Activated naive CD4-positive, alpha-beta T cell treated with Interleukin-2 at 50 U/mL for 16 hours (primary cell): ENCODE measurements around the gene KRT6C.

ENCODE experiments used
- DNase-seq: peaks from one replicate; pipeline ENCODE4 v3.0.0-alpha.2; 2020

The KRT6C gene

GRCh38 chr12:52434081-52434733, 39.4 kb downstream of the KRT6C start, which contains the start of gene KRT75:
Gene KRT75 (minus strand): TSS chr12:52434371. CDS start chr12:52434304, 67 bp downstream.
- DNase-seq: no peak

GRCh38 chr12:52433501-52434080, 40.0 kb downstream of the KRT6C start:
- DNase-seq: no peak

GRCh38 chr12:52432559-52433207, 40.9 kb downstream of the KRT6C start:
- DNase-seq: no peak

GRCh38 chr12:52428121-52428520, 45.5 kb downstream of the KRT6C start:
- no peak for DNase-seq

GRCh38 chr12:52427083-52427482, 46.5 kb downstream of the KRT6C start:
- no peak for DNase-seq

- DNase-seq: no peak
Observed at GRCh38 chr12:52426034-52426433, 47.6 kb downstream of the KRT6C start.

GRCh38 chr12:52425466-52425865, 48.1 kb downstream of the KRT6C start:
- no peak for DNase-seq

GRCh38 chr12:52423661-52424500, 49.7 kb downstream of the KRT6C start:
- DNase-seq: no peak

- DNase-seq: no peak
Observed at GRCh38 chr12:52423035-52423434, 50.6 kb downstream of the KRT6C start.

- DNase-seq: no peak
Observed at GRCh38 chr12:52419656-52420055, 53.9 kb downstream of the KRT6C start.

- no peak for DNase-seq
Observed at GRCh38 chr12:52418576-52419110, 55.0 kb downstream of the KRT6C start.
